IMR-90 (cell line): ENCODE data around the gene ZNF469.

Experiments used
- BHLHE40 ChIP-seq: fragments of 150-350 bp; IDR thresholded peaks from 2 replicates; pipeline ENCODE4 v1.6.1; 2016; ENCODE audit warnings: mild to moderate bottlenecking, low read depth, low read length
- CEBPB ChIP-seq: IDR thresholded peaks from 2 replicates; pipeline ENCODE4 v1.6.1; 2012; ENCODE audit warnings: low read depth, low read length, improper control_type of control experiment
- FOS ChIP-seq: fragments of 150-350 bp; IDR thresholded peaks from 2 replicates; pipeline ENCODE4 v1.6.1; 2016; ENCODE audit warnings: low read depth, low read length
- MAFK ChIP-seq: IDR thresholded peaks from 2 replicates; pipeline ENCODE4 v1.6.1; 2012; ENCODE audit warnings: low read depth, low read length, improper control_type of control experiment
- POLR2A ChIP-seq: IDR thresholded peaks from 2 replicates; pipeline ENCODE4 v1.6.1; 2012; ENCODE audit warnings: mild to moderate bottlenecking, low read depth, low read length
- RAD21 ChIP-seq: IDR thresholded peaks from 2 replicates; pipeline ENCODE4 v1.6.1; 2012; ENCODE audit warnings: low read length, improper control_type of control experiment
- RFX5 ChIP-seq: IDR thresholded peaks from 2 replicates; pipeline ENCODE4 v1.8.0; 2012; ENCODE audit warnings: low read depth, mild to moderate bottlenecking, low read length, moderate library complexity
- TF ChIP-seq, protein P1 (sequence below): conservative IDR thresholded peaks from 2 replicates; pipeline ENCODE4 v1.5.1; 2012; ENCODE audit warnings: mild to moderate bottlenecking, low read depth, low read length, improper control_type of control experiment

GRCh38 chr16:88398170-88398873 is 15.6 kb downstream of the ZNF469 start:
- TF ChIP-seq POLR2A (no peak; the same call in 1 of the 2 replicates), BHLHE40 (no peak), RAD21 (no peak), FOS (no peak), CEBPB (no peak), RFX5 (no peak), MAFK (no peak)
- TF ChIP-seq, protein P1, sequence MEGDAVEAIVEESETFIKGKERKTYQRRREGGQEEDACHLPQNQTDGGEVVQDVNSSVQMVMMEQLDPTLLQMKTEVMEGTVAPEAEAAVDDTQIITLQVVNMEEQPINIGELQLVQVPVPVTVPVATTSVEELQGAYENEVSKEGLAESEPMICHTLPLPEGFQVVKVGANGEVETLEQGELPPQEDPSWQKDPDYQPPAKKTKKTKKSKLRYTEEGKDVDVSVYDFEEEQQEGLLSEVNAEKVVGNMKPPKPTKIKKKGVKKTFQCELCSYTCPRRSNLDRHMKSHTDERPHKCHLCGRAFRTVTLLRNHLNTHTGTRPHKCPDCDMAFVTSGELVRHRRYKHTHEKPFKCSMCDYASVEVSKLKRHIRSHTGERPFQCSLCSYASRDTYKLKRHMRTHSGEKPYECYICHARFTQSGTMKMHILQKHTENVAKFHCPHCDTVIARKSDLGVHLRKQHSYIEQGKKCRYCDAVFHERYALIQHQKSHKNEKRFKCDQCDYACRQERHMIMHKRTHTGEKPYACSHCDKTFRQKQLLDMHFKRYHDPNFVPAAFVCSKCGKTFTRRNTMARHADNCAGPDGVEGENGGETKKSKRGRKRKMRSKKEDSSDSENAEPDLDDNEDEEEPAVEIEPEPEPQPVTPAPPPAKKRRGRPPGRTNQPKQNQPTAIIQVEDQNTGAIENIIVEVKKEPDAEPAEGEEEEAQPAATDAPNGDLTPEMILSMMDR: no peak
